ENCODE data around the gene PTPRM.

- no peak for TF ChIP-seq EZH2phosphoT487 (IDR thresholded peaks at IDR 0.05; ENCODE audit: borderline replicate concordance, low read length)
- TF ChIP-seq CTCF (IDR thresholded peaks at IDR 0.05; ENCODE audit: low read depth, low read length, poor library complexity, severe bottlenecking): no peak
Observed at GRCh38 chr18:8177330-8178016, 610.4 kb downstream of the PTPRM start.
